Astrocyte of the spinal cord (primary cell): ENCODE data around the gene TMEM178B.

Experiments used
- DNase-seq: peaks from one replicate; pipeline ENCODE4 v3.0.0; 2011; ENCODE audit warnings: low read depth, low spot score
- H3K4me3 ChIP-seq: 2 replicates; pipeline ENCODE4 v1.5.1; 2011; ENCODE audit warnings: low read depth, mild to moderate bottlenecking, low read length, moderate library complexity
- CTCF ChIP-seq: IDR thresholded peaks from 2 replicates; pipeline ENCODE4 v1.5.1; 2012; ENCODE audit warnings: low read depth, mild to moderate bottlenecking, low read length, inconsistent platforms
- in situ Hi-C: cut with HindIII; loops from 2 replicates; pipeline ENCODE4 v1.10.0; 2017; ENCODE audit warnings: low sequenced_read_pairs

The TMEM178B gene

GRCh38 chr7:141356161-141356560 is 282.3 kb downstream of the TMEM178B start:
- in situ Hi-C loops: no loop called here
- no peak overlapping the region for H3K4me3 ChIP-seq
- DNase-seq: no peak
- no peak for TF ChIP-seq CTCF

GRCh38 chr7:141358386-141358785 is 284.5 kb downstream of the TMEM178B start:
- no peak for DNase-seq
- in situ Hi-C loops: no loop called here

GRCh38 chr7:141359262-141359661 is 285.4 kb downstream of the TMEM178B start:
- no peak for TF ChIP-seq CTCF
- no peak overlapping the region for H3K4me3 ChIP-seq
- in situ Hi-C loops: no loop called here
- no peak for DNase-seq

More at GRCh38 chr7:141358386-141358785, 284.5 kb downstream of the TMEM178B start:
- no peak for TF ChIP-seq CTCF
- no peak overlapping the region for H3K4me3 ChIP-seq

- DNase-seq: no peak
- in situ Hi-C loops: no loop called here
- TF ChIP-seq CTCF: no peak
- no peak overlapping the region for H3K4me3 ChIP-seq
Observed at GRCh38 chr7:141359740-141360415, 286.0 kb downstream of the TMEM178B start.

- DNase-seq: no peak
- no peak overlapping the region for H3K4me3 ChIP-seq
- in situ Hi-C loops: no loop called here
- no peak for TF ChIP-seq CTCF
Observed at GRCh38 chr7:141360416-141360760, 286.5 kb downstream of the TMEM178B start.

GRCh38 chr7:141360803-141361202 is 286.9 kb downstream of the TMEM178B start:
- no peak for DNase-seq
- in situ Hi-C loops: no loop called here
- TF ChIP-seq CTCF: no peak
- no peak overlapping the region for H3K4me3 ChIP-seq
